ENCODE data around the gene NDE1. TPM values are rescaled to one million over a fixed set of nuclear protein-coding genes. Genes with fewer than 3 reads are reported as not detected.
"Not testable (repeated sequence)": the region's sequence is repeated elsewhere in the genome, so short reads cannot be mapped to it uniquely, and the experiment has no call there.

NDE1 gene, protein sequence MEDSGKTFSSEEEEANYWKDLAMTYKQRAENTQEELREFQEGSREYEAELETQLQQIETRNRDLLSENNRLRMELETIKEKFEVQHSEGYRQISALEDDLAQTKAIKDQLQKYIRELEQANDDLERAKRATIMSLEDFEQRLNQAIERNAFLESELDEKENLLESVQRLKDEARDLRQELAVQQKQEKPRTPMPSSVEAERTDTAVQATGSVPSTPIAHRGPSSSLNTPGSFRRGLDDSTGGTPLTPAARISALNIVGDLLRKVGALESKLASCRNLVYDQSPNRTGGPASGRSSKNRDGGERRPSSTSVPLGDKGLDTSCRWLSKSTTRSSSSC
- total RNA-seq (100 to 1,000 TPM; 122 to 123 TPM), total RNA-seq (61.0 to 83.6 reads per million in 2 donors)

DNA sequence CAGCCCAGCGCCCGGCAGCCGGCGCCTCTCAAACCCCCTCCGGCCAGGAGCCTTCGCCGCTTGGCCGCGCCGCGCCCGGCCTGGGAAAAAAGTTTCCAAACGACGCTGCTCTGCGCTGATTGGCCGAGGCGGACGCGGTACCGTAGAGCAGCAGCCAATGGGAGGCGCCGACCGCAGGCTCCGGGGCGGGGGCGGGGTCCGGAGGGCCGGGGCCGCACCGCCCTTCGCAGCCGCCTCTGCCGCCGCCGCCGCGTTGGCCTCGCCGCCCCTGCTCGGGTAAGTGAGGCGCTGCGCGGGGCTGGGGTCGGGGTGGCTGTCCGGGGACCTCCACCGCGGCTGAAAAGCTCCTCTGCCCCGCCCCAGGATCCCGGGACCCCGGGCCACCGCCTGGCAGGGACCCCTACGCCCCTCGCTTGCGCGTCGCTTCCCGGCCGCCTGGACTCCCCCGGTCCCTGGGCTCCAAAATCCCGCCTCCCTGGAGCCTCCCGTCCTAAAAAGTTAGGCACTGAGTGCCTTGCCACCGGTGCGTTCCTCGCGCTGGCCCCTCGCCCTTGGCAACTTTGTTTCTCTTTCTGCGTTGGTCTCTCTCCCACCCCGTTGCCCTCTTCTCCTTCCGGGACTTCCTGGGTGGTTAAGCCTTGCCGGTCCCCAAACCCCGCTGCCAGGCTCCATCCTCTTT is at the start of gene NDE1:
Gene NDE1, plus strand, starts transcription at position 227 of the 679 bp plus-strand sequence. CDS start 14,534 bp downstream, outside the sequence.
- peak within 1 kb of the TSS; percentile 100 for H3K4me3 Mint-ChIP-seq
- DNase-seq = peak; percentile 70 to 88 (median 86)
- H3K9me3 ChIP-seq (ENCODE audit: control insufficient read depth, low read length, poor library complexity, severe bottlenecking) = no peaks in the 10 kb centered on the region
- H3K27ac Mint-ChIP-seq = peak within 1 kb of the TSS; percentile 97
- H3K36me3 Mint-ChIP-seq (ENCODE audit: low read depth) = peaks cover 5% of the 10 kb centered on the region
- no peaks in the 10 kb centered on the region for H3K27me3 Mint-ChIP-seq
- ATAC-seq = peak; percentile 94
- H3K4me1 Mint-ChIP-seq = peaks cover 30% of the 10 kb centered on the region

DNA sequence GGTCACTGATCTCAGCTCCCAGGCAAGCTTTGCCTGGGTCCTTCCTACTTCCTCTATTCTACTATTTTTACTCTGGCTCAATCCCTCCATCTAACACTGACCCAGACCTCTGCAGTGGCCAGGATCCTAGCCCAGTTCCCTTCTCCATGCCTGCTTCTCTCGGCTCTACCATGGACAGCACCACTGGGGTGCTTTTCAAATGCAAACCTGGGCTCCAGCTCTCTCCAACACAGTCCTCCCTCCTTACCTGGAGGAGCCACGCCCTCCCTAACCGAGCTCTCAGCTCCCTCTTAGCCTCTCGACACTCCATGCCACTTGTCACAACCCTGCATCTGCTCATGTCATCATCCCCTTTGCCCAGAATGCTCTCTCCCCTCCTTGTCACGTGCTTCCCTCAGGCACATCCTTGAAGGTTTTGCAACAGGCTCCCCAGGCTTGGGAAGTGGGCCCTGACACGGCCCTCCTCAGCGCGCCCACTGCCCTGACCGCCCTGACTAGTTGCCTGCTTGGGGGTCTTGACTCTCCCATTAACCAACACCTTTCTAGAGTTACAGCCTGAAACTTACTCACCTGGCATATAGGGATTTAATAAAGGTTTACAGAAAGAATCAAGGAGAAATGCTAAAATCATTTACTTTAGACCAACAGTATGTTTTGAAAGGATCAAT is 48.7 kb upstream of the NDE1 start:
- H3K27me3 Mint-ChIP-seq = no peaks in the 10 kb centered on the region
- ATAC-seq = no peak
- H3K4me1 Mint-ChIP-seq = peaks cover 18% of the 10 kb centered on the region
- peaks cover 25% of the 10 kb centered on the region for H3K36me3 Mint-ChIP-seq (ENCODE audit: low read depth)
- DNase-seq = no peak
- peak overlapping the region; percentile 89 for H3K27ac Mint-ChIP-seq
- H3K4me3 Mint-ChIP-seq = no peak overlapping the region
- H3K9me3 ChIP-seq (ENCODE audit: control insufficient read depth, low read length, poor library complexity, severe bottlenecking) = no peaks in the 10 kb centered on the region

DNA sequence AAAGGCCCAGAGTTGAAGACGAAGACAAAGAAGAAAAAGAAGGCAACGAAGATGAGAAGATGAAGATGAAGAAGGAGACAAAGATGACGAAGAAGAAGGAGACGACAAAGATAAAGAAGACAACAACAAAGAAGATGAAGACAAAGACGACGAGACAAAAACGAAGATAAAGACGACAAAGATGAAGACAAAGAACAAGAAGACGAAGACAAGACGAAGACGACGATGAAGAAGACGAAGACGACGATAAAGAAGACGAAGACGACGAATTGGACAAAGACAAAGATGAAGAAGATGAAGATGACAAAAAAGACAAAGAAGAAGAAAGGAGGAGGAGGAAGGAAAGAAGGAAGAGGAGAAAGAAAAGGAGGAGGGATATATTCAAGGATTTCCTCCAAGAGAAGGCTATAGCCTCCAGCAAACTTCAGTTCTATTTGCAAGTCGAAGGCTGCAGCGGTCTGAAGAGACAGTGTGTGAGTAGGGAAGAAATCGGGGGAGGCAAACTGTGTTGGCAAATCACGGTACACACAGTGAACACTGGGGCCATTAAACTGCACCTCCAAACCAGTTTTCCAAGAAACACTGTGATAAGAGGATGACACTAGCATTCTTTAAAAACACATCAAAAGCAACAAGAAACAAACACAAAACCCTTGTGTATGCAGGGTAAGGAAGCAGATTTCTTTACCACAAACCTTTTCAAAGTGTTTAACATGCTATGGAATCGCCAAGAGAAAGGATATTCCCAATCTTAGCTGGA is 47.6 kb upstream of the NDE1 start:
- ATAC-seq = no peak
- peak overlapping the region; percentile 59 for H3K27ac Mint-ChIP-seq
- H3K4me1 Mint-ChIP-seq = peaks cover 25% of the 10 kb centered on the region
- DNase-seq = no peak
- peaks cover 28% of the 10 kb centered on the region for H3K36me3 Mint-ChIP-seq (ENCODE audit: low read depth)
- no peak overlapping the region for H3K4me3 Mint-ChIP-seq
- H3K27me3 Mint-ChIP-seq = no peaks in the 10 kb centered on the region
- H3K9me3 ChIP-seq (ENCODE audit: control insufficient read depth, low read length, poor library complexity, severe bottlenecking) = no peaks in the 10 kb centered on the region

DNA sequence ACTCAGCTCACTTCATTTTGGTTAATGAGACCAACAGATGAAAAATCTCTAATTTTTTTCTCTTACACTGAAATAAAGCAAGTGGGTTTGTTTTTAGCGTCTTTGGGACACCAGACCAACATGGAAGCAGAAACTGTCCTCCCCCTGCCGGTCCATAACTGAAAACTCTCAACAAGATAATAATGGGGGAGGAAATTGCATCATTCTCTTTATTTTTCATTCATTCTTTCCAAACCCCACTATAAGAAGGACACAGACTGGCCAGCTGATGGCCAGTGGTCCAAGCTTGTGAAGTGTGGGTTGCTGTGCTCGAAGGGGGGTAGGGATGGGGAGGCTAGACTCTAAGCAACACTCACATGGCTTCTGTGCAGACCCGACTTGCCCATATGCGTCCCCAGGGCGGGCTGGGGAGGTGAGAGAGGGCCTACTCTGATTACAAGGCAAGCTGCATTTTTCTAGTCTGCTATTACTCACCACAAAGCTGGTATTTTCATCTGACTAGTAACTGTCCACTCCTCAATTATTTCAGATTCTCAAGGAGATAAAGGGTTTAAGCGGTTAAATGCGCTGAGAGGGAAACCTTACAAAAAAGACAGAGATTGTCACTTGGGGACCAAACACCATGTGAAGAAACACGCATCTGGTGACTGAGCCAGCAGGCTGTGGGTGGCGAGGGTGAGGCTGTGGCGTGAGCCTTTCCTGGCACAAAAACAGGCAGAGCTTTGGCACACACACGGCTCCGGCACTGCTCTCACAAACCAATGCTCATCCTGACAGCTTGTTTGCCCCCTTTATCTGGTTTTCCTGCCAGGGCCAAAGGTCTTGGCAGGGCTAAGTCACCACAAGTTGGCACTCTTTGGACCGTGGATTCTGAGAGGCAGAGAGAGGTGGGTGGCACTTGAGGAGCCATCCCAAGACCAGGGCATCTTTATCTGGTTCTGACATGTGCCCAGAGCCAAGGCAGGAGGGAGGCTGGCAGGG is 45.3 kb upstream of the NDE1 start:
- H3K9me3 ChIP-seq (ENCODE audit: control insufficient read depth, low read length, poor library complexity, severe bottlenecking) = no peaks in the 10 kb centered on the region
- Mint-ChIP-seq H3K4me3 (no peak overlapping the region), H3K4me1 (peaks cover 26% of the 10 kb centered on the region), H3K27ac (peak overlapping the region; percentile 91), H3K27me3 (no peaks in the 10 kb centered on the region), H3K36me3 (ENCODE audit: low read depth) (peaks cover 28% of the 10 kb centered on the region)
- ATAC-seq (no peak), DNase-seq (no peak)

DNA sequence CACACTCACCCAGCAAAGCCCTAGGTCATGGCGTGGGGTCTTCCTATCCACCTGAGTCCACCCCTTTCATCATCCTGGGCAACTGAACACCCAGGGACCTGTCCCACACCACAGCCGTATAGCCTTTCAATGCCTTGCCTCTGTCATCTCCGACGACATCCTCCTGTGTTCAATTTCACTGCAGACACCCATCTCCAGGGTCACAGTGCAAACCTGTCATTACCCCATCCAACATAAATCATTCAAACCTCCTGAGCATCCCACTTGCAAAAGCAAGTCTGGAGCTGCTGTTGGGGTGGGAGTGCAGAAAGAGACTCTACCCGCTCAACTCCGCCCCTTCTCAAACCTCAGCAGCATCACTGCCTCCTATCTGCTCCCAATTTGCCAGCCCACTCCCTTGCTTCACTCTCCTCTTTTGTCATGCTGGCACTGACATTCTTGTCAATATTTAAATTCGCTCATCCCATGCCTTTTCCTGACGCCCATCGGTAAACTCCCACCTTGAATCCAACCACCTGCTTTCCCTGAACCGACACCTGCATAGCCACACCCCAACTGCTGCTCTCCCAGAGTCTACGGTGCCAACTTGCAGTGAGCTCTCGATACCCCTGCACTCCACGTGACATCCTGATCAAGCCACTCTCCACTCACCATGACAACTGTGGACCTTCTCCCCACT is 44.1 kb upstream of the NDE1 start:
- peaks cover 28% of the 10 kb centered on the region for H3K36me3 Mint-ChIP-seq (ENCODE audit: low read depth)
- no peak overlapping the region for H3K4me3 Mint-ChIP-seq

DNA sequence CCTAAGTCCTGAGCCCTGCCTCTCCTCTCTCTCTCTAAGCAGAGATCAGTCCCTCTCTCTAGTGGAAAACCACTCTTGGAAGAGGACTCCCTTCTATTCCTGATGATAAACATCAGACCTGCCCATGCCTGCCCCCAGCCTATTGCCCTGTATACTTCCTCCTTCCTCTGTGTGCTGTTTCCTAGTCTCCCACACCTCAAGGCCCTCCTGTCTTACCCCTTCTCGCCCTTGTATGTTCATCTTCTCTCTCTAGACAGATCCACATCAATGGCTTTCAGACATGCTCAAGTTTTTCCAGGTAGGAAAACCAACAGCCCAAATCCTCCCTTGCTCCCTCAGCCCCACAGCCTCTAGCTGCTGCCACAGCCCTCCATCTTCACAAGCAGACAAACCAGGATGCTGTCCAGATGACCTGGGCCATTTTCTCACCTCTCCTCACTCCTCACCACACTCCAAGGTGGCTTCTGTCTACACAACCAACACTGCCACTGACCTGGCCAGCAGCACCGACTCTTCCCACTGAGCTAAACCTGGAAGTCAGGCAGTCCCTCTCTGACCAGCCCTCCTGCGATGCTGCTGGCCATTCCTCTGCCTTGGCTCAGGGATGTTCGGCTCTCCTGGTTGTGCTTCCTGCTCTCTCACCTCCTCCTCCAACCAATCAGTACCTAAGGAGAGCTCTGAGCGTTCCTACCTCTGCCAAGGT is 43.4 kb upstream of the NDE1 start:
- Mint-ChIP-seq H3K27ac (peak overlapping the region; percentile 91), H3K4me3 (no peak overlapping the region), H3K36me3 (ENCODE audit: low read depth) (peaks cover 22% of the 10 kb centered on the region), H3K4me1 (peaks cover 21% of the 10 kb centered on the region), H3K27me3 (no peaks in the 10 kb centered on the region)
- no peak for DNase-seq
- H3K9me3 ChIP-seq (ENCODE audit: control insufficient read depth, low read length, poor library complexity, severe bottlenecking) = no peaks in the 10 kb centered on the region
- no peak for ATAC-seq

More for the DNA sequence above, 44.1 kb upstream of the NDE1 start:
- no peaks in the 10 kb centered on the region for H3K27me3 Mint-ChIP-seq
- ATAC-seq = no peak
- H3K4me1 Mint-ChIP-seq = peaks cover 27% of the 10 kb centered on the region
- DNase-seq = no peak
- H3K27ac Mint-ChIP-seq = peak overlapping the region; percentile 91
- H3K9me3 ChIP-seq (ENCODE audit: control insufficient read depth, low read length, poor library complexity, severe bottlenecking) = no peaks in the 10 kb centered on the region

DNA sequence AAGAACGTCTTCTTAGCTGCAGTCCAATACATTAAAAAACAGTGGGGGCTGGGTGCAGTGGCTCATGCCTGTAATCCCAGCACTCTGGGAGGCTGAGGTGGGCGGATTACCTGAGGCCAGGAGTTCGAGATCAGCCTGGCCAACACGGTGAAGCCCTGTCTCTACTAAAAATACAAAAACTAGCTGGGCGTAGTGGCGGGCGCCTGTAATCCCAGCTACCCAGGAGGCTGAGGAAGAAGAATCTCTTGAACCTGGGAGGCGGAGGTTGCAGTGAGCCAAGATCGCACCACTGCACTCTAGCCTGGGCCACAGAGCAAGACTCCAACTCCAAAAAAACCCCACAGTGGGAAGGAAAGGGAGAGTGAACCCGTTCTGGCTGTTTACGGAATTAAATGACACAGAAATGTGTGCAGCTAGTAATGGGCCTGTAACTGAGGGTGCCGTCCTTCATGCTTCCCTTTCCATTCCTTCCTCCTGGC is 42.8 kb upstream of the NDE1 start:
- not testable (repeated sequence) for ATAC-seq; H3K9me3 ChIP-seq (ENCODE audit: control insufficient read depth, low read length, poor library complexity, severe bottlenecking); H3K4me3 Mint-ChIP-seq; DNase-seq; H3K27me3 Mint-ChIP-seq
- Mint-ChIP-seq H3K36me3 (ENCODE audit: low read depth) (peaks cover 19% of the 10 kb centered on the region), H3K27ac (peak overlapping the region; percentile 91), H3K4me1 (peaks cover 21% of the 10 kb centered on the region)

DNA sequence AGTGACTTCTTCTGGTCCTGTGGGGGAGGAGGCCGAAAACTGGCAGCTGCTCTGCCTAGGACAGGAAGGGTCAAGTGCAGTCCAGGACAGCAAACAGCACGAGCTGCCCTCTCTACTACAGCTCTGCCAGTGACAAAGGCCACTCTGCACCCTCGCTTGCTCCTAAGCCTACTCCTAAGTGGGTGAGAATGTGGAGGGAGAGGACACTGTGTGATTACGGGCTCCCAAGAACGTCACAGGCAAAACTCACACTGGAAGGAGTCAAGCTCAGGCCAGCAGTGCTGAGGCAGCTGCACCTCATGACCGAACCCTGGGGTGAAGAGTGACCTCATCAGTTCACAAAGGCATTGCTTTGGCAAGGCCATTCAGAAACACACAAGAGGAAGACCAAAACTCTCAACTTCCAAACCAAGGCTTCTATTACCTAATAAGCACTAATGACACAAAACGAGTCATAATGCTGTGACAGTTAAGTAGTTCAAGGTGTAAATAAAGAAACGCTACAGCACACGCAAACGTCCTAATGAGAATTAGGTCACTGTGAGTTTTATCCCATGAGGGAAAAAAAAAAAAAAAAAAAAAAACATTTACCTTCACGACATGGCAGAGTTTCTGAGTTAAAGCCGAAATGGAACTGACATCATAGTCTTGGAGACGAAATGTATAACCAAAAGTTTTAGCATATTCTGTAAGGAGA is 42.2 kb upstream of the NDE1 start:
- no peak for DNase-seq
- Mint-ChIP-seq H3K4me1 (peaks cover 18% of the 10 kb centered on the region), H3K27me3 (no peaks in the 10 kb centered on the region), H3K27ac (no peak overlapping the region), H3K4me3 (no peak overlapping the region), H3K36me3 (ENCODE audit: low read depth) (peaks cover 15% of the 10 kb centered on the region)
- no peak for ATAC-seq
- H3K9me3 ChIP-seq (ENCODE audit: control insufficient read depth, low read length, poor library complexity, severe bottlenecking) = no peaks in the 10 kb centered on the region

DNA sequence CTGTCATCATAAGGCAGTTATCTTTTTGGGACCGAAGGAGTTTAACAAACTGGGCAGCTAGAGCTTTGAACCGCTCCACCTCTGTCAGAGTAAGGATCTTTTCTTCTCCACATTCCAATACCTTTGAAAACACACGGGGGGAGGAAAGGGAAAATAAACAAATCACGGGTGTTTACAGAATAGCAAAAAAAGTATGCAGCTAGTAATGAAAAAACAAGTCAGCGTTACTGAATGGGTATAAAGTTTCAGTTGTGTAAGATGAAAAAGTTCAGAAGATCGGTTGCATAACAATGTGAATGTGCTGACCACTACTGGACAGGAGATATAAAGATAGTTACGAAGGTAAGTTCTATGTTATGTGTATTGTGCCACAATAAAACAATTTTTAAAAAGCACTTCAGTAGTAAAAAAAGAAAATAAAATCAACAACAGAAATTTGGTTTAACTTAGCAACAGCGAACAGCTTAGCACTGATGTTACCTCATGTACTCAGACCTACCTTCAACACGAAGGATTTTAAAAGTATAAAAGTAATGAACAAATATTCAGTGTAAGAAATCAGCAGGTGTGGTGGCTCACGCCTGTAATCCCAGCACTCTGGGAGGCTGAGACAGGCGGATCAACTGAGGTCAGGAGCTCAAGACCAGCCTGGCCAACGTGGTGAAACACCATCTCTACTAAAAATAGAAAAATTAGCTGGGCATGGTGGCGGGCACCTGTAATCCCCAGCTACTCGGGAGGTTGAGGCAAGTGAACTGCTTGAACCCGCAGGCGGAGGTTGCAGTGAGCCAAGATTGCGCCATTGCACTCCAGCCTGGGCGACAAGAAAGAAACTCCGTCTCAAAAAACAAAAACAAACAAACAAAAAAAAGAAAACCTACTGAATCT is 41.4 kb upstream of the NDE1 start:
- Mint-ChIP-seq H3K27me3 (no peaks in the 10 kb centered on the region), H3K4me1 (peaks cover 18% of the 10 kb centered on the region), H3K36me3 (ENCODE audit: low read depth) (peaks cover 12% of the 10 kb centered on the region), H3K27ac (no peak overlapping the region), H3K4me3 (no peak overlapping the region)
- DNase-seq (no peak), ATAC-seq (no peak)
- H3K9me3 ChIP-seq (ENCODE audit: control insufficient read depth, low read length, poor library complexity, severe bottlenecking) = no peaks in the 10 kb centered on the region

DNA sequence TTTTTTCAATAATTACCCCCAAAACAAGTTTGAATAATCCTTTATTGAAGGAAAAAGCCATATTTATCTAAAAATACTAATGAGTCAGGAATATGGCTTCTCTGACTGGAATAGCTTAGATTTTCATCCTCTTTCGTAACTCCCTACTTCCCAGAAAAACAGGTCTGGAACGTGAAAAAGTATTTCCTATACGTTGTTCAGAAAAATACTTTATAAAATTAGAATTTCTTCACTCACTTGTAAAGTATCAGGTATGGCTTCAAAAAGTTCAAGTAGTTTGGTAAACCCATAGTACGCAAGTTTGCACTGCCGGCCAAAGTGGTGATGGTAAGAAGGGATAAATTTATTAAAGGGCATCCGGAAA is 40.8 kb upstream of the NDE1 start:
- H3K27me3 Mint-ChIP-seq = no peaks in the 10 kb centered on the region
- H3K9me3 ChIP-seq (ENCODE audit: control insufficient read depth, low read length, poor library complexity, severe bottlenecking) = no peaks in the 10 kb centered on the region
- DNase-seq (no peak), ATAC-seq (no peak)
- H3K27ac Mint-ChIP-seq = no peak overlapping the region
- no peak overlapping the region for H3K4me3 Mint-ChIP-seq
- peaks cover 10% of the 10 kb centered on the region for H3K36me3 Mint-ChIP-seq (ENCODE audit: low read depth)
- H3K4me1 Mint-ChIP-seq = peaks cover 18% of the 10 kb centered on the region

Measured in T-helper 17 cell (primary cell).